ENCODE results near the gene SMG1. TPM values are rescaled to one million over a fixed set of nuclear protein-coding genes. Genes with fewer than 3 reads are reported as not detected.
"Not testable (repeated sequence)": the region's sequence is repeated elsewhere in the genome, so short reads cannot be mapped to it uniquely, and the experiment has no call there.

SMG1 gene
- total and polyA plus RNA-seq, 2 experiments from 2014 or later = 9.9 to 57.0 TPM

DNA sequence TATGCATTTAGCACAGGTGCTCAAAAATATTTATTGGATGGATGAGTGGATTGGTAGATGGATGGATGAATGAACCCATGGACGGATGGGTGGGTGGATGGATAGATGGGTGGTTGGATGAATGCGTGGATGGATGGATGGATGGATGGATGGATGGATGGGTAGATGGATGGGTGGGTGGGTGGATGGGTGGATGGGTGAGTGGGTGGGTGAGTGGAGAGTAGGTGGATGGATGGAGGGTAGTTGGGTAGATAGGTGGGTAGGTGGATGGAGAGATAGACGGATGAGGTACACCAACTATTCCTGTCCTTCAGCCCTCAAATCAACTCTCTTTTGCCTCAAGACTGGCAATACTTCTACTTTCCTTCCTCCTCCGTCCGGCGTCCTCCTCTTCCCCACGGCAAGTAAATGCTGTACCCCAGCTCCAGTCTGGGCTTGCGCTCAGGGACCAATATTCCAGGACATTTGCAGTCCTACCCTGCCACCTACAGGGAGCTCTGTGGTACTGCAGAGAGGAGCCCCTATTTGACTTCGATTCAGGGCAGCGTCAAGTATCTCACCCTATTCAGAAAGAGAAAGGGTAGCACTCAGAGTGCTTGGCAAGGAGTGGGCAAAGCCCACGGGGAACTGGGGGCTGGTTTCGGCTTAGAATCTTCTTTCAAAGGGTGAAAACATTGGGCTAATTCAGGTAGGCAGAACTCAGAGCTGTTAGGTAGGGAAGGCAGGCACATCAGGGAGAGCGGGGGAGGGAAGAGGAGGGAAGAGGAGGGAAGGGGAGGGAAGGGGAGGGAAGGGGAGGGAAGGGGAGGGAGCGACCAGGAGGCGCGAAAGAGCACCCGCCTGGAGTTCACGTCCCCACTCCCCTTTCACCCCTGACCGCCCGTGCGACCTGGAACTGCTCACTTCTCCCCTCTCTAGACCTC is 166.3 kb downstream of the SMG1 start:
- not testable (repeated sequence) for H3K79me2 ChIP-seq; H2AFZ ChIP-seq; H3K4me2 ChIP-seq; H3K4me1 ChIP-seq (ENCODE audit: insufficient read depth); H3K27ac ChIP-seq; H4K20me1 ChIP-seq (ENCODE audit: insufficient read depth, poor library complexity, severe bottlenecking); H3K27me3 ChIP-seq; H3K9me2 ChIP-seq (replicated peaks; ENCODE audit: insufficient read depth); DNase-seq (ENCODE audit: low spot score); H3K36me3 ChIP-seq (replicated peaks; ENCODE audit: insufficient read depth, low read depth); H3K4me3 ChIP-seq; H3K9me3 ChIP-seq (ENCODE audit: low read depth)
- TF ChIP-seq, protein P1, sequence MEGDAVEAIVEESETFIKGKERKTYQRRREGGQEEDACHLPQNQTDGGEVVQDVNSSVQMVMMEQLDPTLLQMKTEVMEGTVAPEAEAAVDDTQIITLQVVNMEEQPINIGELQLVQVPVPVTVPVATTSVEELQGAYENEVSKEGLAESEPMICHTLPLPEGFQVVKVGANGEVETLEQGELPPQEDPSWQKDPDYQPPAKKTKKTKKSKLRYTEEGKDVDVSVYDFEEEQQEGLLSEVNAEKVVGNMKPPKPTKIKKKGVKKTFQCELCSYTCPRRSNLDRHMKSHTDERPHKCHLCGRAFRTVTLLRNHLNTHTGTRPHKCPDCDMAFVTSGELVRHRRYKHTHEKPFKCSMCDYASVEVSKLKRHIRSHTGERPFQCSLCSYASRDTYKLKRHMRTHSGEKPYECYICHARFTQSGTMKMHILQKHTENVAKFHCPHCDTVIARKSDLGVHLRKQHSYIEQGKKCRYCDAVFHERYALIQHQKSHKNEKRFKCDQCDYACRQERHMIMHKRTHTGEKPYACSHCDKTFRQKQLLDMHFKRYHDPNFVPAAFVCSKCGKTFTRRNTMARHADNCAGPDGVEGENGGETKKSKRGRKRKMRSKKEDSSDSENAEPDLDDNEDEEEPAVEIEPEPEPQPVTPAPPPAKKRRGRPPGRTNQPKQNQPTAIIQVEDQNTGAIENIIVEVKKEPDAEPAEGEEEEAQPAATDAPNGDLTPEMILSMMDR (IDR thresholded peaks at IDR 0.05; ENCODE audit: poor library complexity) = peak; percentile 66
- WGBS (ENCODE audit: low lambda C conversion rate, missing lambda C conversion rate) = 24% methylated on average over 12 of the region's 21 CpGs

DNA sequence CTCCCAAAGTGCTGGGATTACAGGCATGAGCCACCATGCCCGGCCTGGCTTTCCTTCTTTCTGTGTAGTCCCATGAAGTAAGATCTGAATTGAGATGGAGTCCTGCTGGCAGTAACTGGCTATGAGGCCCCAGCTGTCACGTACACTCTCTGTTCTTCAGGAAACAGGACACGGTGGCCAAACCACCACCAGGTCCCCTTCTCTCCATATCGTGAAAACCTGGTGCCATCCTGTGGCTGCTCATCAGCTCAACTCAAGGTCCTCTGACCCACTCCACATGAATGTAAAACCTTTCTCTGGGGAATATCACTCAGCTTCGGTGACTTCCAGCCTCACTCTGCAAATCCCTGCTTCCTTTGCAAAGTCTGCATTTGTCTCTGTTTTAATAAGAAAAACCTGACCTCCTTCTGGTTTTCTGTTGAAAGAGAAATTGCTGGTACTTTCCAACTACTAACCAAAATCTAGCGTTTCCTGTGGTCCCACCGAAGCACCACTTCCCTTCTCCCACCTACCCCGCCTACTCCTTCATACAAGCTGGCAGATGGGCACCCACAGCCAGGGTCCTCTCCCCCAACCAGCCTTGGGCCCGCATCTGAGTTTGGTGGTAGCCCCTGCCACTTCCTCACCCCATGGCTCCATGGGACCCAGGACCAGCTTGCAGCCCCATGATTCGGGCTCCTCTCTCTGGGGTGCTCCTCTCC is 168.1 kb downstream of the SMG1 start:
- DNase-seq (ENCODE audit: low spot score); H3K79me2 ChIP-seq: not testable (repeated sequence)
- WGBS (ENCODE audit: low lambda C conversion rate, missing lambda C conversion rate) = 62% methylated on average over 4 of the region's 10 CpGs

DNA sequence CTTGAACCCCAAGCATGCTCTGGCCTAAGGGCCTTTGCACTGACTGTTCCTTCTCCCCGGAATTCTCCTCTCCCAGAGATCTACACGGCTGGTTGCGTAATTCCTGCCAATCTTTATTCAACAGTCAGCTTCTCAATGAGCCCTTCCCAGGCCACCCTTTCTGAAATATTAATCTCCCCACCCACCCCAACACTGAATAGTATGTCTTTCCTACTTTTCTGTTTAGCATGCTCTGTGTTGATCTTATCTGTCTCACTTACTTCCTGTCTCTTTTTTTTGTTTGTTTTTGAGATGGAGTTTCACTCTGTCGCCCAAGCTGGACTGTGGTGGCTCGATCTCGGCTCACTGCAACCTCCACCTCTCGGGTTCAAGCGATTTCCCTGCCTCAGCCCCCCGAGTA is 169.6 kb downstream of the SMG1 start:
- not testable (repeated sequence) for H3K27me3 ChIP-seq; H3K9me2 ChIP-seq (replicated peaks; ENCODE audit: insufficient read depth); H2AFZ ChIP-seq; H3K36me3 ChIP-seq (replicated peaks; ENCODE audit: insufficient read depth, low read depth); H3K27ac ChIP-seq; H3K4me2 ChIP-seq; H3K9me3 ChIP-seq (ENCODE audit: low read depth); H3K79me2 ChIP-seq; H4K20me1 ChIP-seq (ENCODE audit: insufficient read depth, poor library complexity, severe bottlenecking); DNase-seq (ENCODE audit: low spot score); H3K4me3 ChIP-seq; H3K4me1 ChIP-seq (ENCODE audit: insufficient read depth)
- whole genome bisulfite sequencing (ENCODE audit: low lambda C conversion rate, missing lambda C conversion rate) = 83% methylated on average over 8 of the region's 9 CpGs

More for the DNA sequence above, 168.1 kb downstream of the SMG1 start:
- not testable (repeated sequence) for H4K20me1 ChIP-seq (ENCODE audit: insufficient read depth, poor library complexity, severe bottlenecking); H3K9me3 ChIP-seq (ENCODE audit: low read depth); H3K4me2 ChIP-seq; H3K27me3 ChIP-seq; H2AFZ ChIP-seq; H3K4me3 ChIP-seq; H3K36me3 ChIP-seq (replicated peaks; ENCODE audit: insufficient read depth, low read depth); H3K4me1 ChIP-seq (ENCODE audit: insufficient read depth); H3K9me2 ChIP-seq (replicated peaks; ENCODE audit: insufficient read depth); H3K27ac ChIP-seq

Other genes starting within 250 kb of the SMG1 start
- gene RPS15A, start 136.1 kb downstream of the SMG1 start, total RNA-seq = 2,370 and 2,788 TPM in 2 replicates
- gene RPS15A, start 136.1 kb downstream of the SMG1 start, polyA plus RNA-seq = 554 and 588 TPM in 2 replicates
- gene ARL6IP1, start 124.9 kb downstream of the SMG1 start, total RNA-seq = 239 and 348 TPM in 2 replicates
- gene ARL6IP1, start 124.9 kb downstream of the SMG1 start, polyA plus RNA-seq = 138 and 179 TPM in 2 replicates
- gene TMC7, start 57.5 kb upstream of the SMG1 start, total RNA-seq = 5.9 and 6.5 TPM in 2 replicates
- gene TMC7, start 57.5 kb upstream of the SMG1 start, polyA plus RNA-seq = 4.4 and 5.7 TPM in 2 replicates
- gene COQ7, start 141.2 kb upstream of the SMG1 start, total RNA-seq = 18.9 and 19.4 TPM in 2 replicates
- gene COQ7, start 141.2 kb upstream of the SMG1 start, polyA plus RNA-seq = 17.5 and 20.9 TPM in 2 replicates
- gene ITPRIPL2, start 187.6 kb upstream of the SMG1 start, total RNA-seq = 16.3 and 20.1 TPM in 2 replicates
- gene ITPRIPL2, start 187.6 kb upstream of the SMG1 start, polyA plus RNA-seq = 8.6 and 10.3 TPM in 2 replicates
- gene SYT17, start 241.8 kb upstream of the SMG1 start, total RNA-seq = 4.3 and 6.7 TPM in 2 replicates
- 6.9 and 7.3 TPM in 2 replicates for gene SYT17, start 241.8 kb upstream of the SMG1 start, polyA plus RNA-seq

Measured in hepatocyte (in vitro differentiated cells).